ENCODE measurements around the gene LRRC37B.
"Not testable (repeated sequence)": the region's sequence is repeated elsewhere in the genome, so short reads cannot be mapped to it uniquely, and the experiment has no call there.

Gene LRRC37B

GRCh38 chr17:32041306-32041875 is 34.2 kb downstream of the LRRC37B start:
- H3K27ac ChIP-seq (ENCODE audit: extremely low read depth, low read depth, low read length); H3K9me3 ChIP-seq (ENCODE audit: control insufficient read depth, insufficient read depth, low read depth, low read length); H3K4me1 ChIP-seq (ENCODE audit: control insufficient read depth, insufficient read depth, low read length); H3K4me3 ChIP-seq (ENCODE audit: low read depth, low read length); CTCF ChIA-PET: not testable (repeated sequence)
- POLR2A ChIA-PET = interaction anchor here (0.5 kb wide), 1 partner anchor 19 kb away, joined by 3 read pairs; no protein-coding TSS in a partner anchor
- H3K36me3 ChIP-seq (ENCODE audit: control insufficient read depth in 2 of 2, insufficient read depth in 1 of 2, low read length in 2 of 2) = peaks cover 18 to 32% of the 10 kb centered on the region in 2 experiments
- peak; percentile 21; the same call in 1 of the 2 replicates for TF ChIP-seq KLF1 (tag by site-specific recombination; IDR thresholded peaks at IDR 0.05)

- H3K27ac ChIP-seq (ENCODE audit: extremely low read depth, low read depth, low read length); H3K9me3 ChIP-seq (ENCODE audit: control insufficient read depth, insufficient read depth, low read depth, low read length); H3K4me3 ChIP-seq (ENCODE audit: low read depth, low read length); H3K4me1 ChIP-seq (ENCODE audit: control insufficient read depth, insufficient read depth, low read length); CTCF ChIA-PET: not testable (repeated sequence)
- peaks cover 9 to 24% of the 10 kb centered on the region in 2 experiments for H3K36me3 ChIP-seq (ENCODE audit: control insufficient read depth in 2 of 2, insufficient read depth in 1 of 2, low read length in 2 of 2)
- POLR2A ChIA-PET = interaction anchor here (0.5 kb wide), 1 partner anchor 18 kb away, joined by 3 read pairs; no protein-coding TSS in a partner anchor
Measured at GRCh38 chr17:32042266-32042665, 35.1 kb downstream of the LRRC37B start.

GRCh38 chr17:32045611-32046010 is 38.4 kb downstream of the LRRC37B start:
- H3K4me1 ChIP-seq (ENCODE audit: control insufficient read depth, insufficient read depth, low read length); H3K4me3 ChIP-seq (ENCODE audit: low read depth, low read length); H3K27ac ChIP-seq (ENCODE audit: extremely low read depth, low read depth, low read length); H3K9me3 ChIP-seq (ENCODE audit: control insufficient read depth, insufficient read depth, low read depth, low read length); POLR2A ChIA-PET: not testable (repeated sequence)
- peaks cover 0 to 21% of the 10 kb centered on the region in 2 experiments; a peak in 1 of 3 replicates for H3K36me3 ChIP-seq (ENCODE audit: control insufficient read depth in 2 of 2, insufficient read depth in 1 of 2, low read length in 2 of 2)
- CTCF ChIA-PET = interaction anchor here (0.9 kb wide), 1 partner anchor 93 kb away, joined by 4 read pairs; no protein-coding TSS in a partner anchor

- H3K27ac ChIP-seq (ENCODE audit: extremely low read depth, low read depth, low read length); H3K4me3 ChIP-seq (ENCODE audit: low read depth, low read length); CTCF ChIA-PET; H3K9me3 ChIP-seq (ENCODE audit: control insufficient read depth, insufficient read depth, low read depth, low read length); POLR2A ChIA-PET; H3K4me1 ChIP-seq (ENCODE audit: control insufficient read depth, insufficient read depth, low read length): not testable (repeated sequence)
- peaks cover 0 to 13% of the 10 kb centered on the region in 2 experiments; a peak in 1 of 3 replicates for H3K36me3 ChIP-seq (ENCODE audit: control insufficient read depth in 2 of 2, insufficient read depth in 1 of 2, low read length in 2 of 2)
Measured at GRCh38 chr17:32047663-32048062, 40.5 kb downstream of the LRRC37B start.

- CTCF ChIA-PET; H3K4me3 ChIP-seq (ENCODE audit: low read depth, low read length); H3K27ac ChIP-seq (ENCODE audit: extremely low read depth, low read depth, low read length); H3K36me3 ChIP-seq (ENCODE audit: control insufficient read depth in 2 of 2, insufficient read depth in 1 of 2, low read length in 2 of 2); H3K4me1 ChIP-seq (ENCODE audit: control insufficient read depth, insufficient read depth, low read length); H3K9me3 ChIP-seq (ENCODE audit: control insufficient read depth, insufficient read depth, low read depth, low read length); POLR2A ChIA-PET: not testable (repeated sequence)
Measured at GRCh38 chr17:32054985-32055384, 47.8 kb downstream of the LRRC37B start.

- H3K27ac ChIP-seq (ENCODE audit: extremely low read depth, low read depth, low read length); H3K4me1 ChIP-seq (ENCODE audit: control insufficient read depth, insufficient read depth, low read length); H3K36me3 ChIP-seq (ENCODE audit: control insufficient read depth in 2 of 2, insufficient read depth in 1 of 2, low read length in 2 of 2); CTCF ChIA-PET; H3K9me3 ChIP-seq (ENCODE audit: control insufficient read depth, insufficient read depth, low read depth, low read length); POLR2A ChIA-PET; H3K4me3 ChIP-seq (ENCODE audit: low read depth, low read length): not testable (repeated sequence)
Measured at GRCh38 chr17:32055425-32055824, 48.2 kb downstream of the LRRC37B start.

GRCh38 chr17:32056500-32056899 is 49.3 kb downstream of the LRRC37B start:
- H3K36me3 ChIP-seq (ENCODE audit: control insufficient read depth in 2 of 2, insufficient read depth in 1 of 2, low read length in 2 of 2); POLR2A ChIA-PET; H3K4me3 ChIP-seq (ENCODE audit: low read depth, low read length); H3K9me3 ChIP-seq (ENCODE audit: control insufficient read depth, insufficient read depth, low read depth, low read length); H3K27ac ChIP-seq (ENCODE audit: extremely low read depth, low read depth, low read length); H3K4me1 ChIP-seq (ENCODE audit: control insufficient read depth, insufficient read depth, low read length): not testable (repeated sequence)
- peak; percentile 79 for TF ChIP-seq ZNF121 (tag by site-specific recombination; IDR thresholded peaks at IDR 0.05)
- CTCF ChIA-PET = interaction anchor here (0.8 kb wide), 1 partner anchor 76 kb away, joined by 3 read pairs; no protein-coding TSS in a partner anchor

GRCh38 chr17:32057460-32058105 is 50.4 kb downstream of the LRRC37B start:
- CTCF ChIA-PET = interaction anchor here (0.8 kb wide), 1 partner anchor 74 kb away, joined by 3 read pairs; no protein-coding TSS in a partner anchor
- H3K36me3 ChIP-seq (ENCODE audit: control insufficient read depth in 2 of 2, insufficient read depth in 1 of 2, low read length in 2 of 2); H3K9me3 ChIP-seq (ENCODE audit: control insufficient read depth, insufficient read depth, low read depth, low read length); POLR2A ChIA-PET; H3K27ac ChIP-seq (ENCODE audit: extremely low read depth, low read depth, low read length); H3K4me1 ChIP-seq (ENCODE audit: control insufficient read depth, insufficient read depth, low read length); H3K4me3 ChIP-seq (ENCODE audit: low read depth, low read length): not testable (repeated sequence)

- H3K4me1 ChIP-seq (ENCODE audit: control insufficient read depth, insufficient read depth, low read length); H3K9me3 ChIP-seq (ENCODE audit: control insufficient read depth, insufficient read depth, low read depth, low read length); CTCF ChIA-PET; H3K4me3 ChIP-seq (ENCODE audit: low read depth, low read length); H3K27ac ChIP-seq (ENCODE audit: extremely low read depth, low read depth, low read length); H3K36me3 ChIP-seq (ENCODE audit: control insufficient read depth in 2 of 2, insufficient read depth in 1 of 2, low read length in 2 of 2): not testable (repeated sequence)
- POLR2A ChIA-PET = interaction anchor here (0.6 kb wide), 3 partner anchors 19 to 93 kb away, joined by 3 to 15 read pairs (median 4); no protein-coding TSS in a partner anchor
Measured at GRCh38 chr17:32060695-32061094, 53.5 kb downstream of the LRRC37B start.

GRCh38 chr17:32061840-32062239 is 54.7 kb downstream of the LRRC37B start:
- CTCF ChIA-PET; H3K4me3 ChIP-seq (ENCODE audit: low read depth, low read length); POLR2A ChIA-PET; H3K9me3 ChIP-seq (ENCODE audit: control insufficient read depth, insufficient read depth, low read depth, low read length); H3K36me3 ChIP-seq (ENCODE audit: control insufficient read depth in 2 of 2, insufficient read depth in 1 of 2, low read length in 2 of 2); H3K4me1 ChIP-seq (ENCODE audit: control insufficient read depth, insufficient read depth, low read length); H3K27ac ChIP-seq (ENCODE audit: extremely low read depth, low read depth, low read length): not testable (repeated sequence)

- POLR2A ChIA-PET; H3K4me3 ChIP-seq (ENCODE audit: low read depth, low read length); H3K9me3 ChIP-seq (ENCODE audit: control insufficient read depth, insufficient read depth, low read depth, low read length); H3K4me1 ChIP-seq (ENCODE audit: control insufficient read depth, insufficient read depth, low read length); CTCF ChIA-PET; H3K27ac ChIP-seq (ENCODE audit: extremely low read depth, low read depth, low read length); H3K36me3 ChIP-seq (ENCODE audit: control insufficient read depth in 2 of 2, insufficient read depth in 1 of 2, low read length in 2 of 2): not testable (repeated sequence)
Measured at GRCh38 chr17:32064091-32064490, 56.9 kb downstream of the LRRC37B start.
